ENCODE results near the gene SEC22C.

DNA sequence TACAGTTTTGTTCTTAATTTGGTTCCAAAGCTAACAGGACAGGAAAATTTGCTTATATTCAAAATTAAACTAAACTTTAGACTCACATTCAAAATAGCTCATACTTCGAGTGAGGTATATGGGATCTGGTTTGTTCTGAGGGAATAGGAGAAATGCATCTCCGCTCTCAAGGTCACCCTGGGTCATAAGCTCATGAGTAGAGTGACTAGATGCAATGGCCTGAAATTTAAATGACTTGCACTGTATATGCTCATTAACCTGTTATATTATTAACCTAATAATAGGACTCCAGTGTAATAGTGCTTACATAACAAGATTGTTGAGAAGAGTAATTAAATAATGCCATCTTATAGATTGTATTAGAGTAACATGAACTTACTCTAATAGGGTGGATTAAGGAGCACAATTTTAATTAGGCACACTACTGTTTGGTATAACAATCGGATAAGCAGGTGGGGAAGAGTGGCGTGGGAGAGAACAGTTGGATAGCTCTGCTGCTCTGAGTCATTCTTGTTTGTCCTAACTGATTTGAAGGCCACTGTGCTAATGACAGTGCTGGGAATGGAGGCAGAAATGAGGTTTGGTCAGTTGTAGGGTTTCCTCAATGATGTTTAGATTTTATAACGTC lies 23.9 kb upstream of the SEC22C start:
- no peak for TF ChIP-seq TAF1 (IDR thresholded peaks at IDR 0.05; ENCODE audit: borderline replicate concordance, insufficient read depth, low read length)
- no peak for TF ChIP-seq SIN3A (IDR thresholded peaks at IDR 0.05; ENCODE audit: borderline replicate concordance, insufficient read depth, low read length)
